A549 (cell line): ENCODE measurements around the gene SLC7A4.

Source experiments
- CEBPB ChIP-seq, 2 experiments: fragments of >200 bp in 1 of 2; sonication (Bioruptor Twin) in 1 of 2; formaldehyde crosslinking in 1 of 2; IDR thresholded peaks; 2 replicates each; pipeline ENCODE4 v1.6.1; 2012 to 2016
- CHD4 ChIP-seq: fragments of 200-600 bp; sonication (generic); IDR thresholded peaks from 2 replicates; pipeline ENCODE4 v1.6.1; 2016; ENCODE audit warnings: antibody characterized with exemption, mild to moderate bottlenecking, borderline replicate concordance
- EP300 ChIP-seq, 2 experiments: fragments of >200 bp; sonication (Bioruptor Twin); formaldehyde crosslinking; IDR thresholded peaks; 2 replicates in 1 of 2; 3 replicates in 1 of 2; pipeline ENCODE4 v1.6.1; 2016 to 2017
- GATA3 ChIP-seq: IDR thresholded peaks from 2 replicates; pipeline ENCODE4 v1.6.1; 2012; ENCODE audit warnings: borderline replicate concordance
- HMGXB4 ChIP-seq: fragments of 250-450 bp; sonication (Bioruptor Pico); IDR thresholded peaks from 2 replicates; pipeline ENCODE4 v1.5.0; 2021; ENCODE audit warnings: mild to moderate bottlenecking, moderate library complexity, borderline replicate concordance
- JUN ChIP-seq, 2 experiments: fragments of >200 bp; sonication (Bioruptor Twin); formaldehyde crosslinking; IDR thresholded peaks; 2 replicates in 1 of 2; 3 replicates in 1 of 2; pipeline ENCODE4 v1.6.1; 2016 to 2017
- MAFK ChIP-seq: fragments of 450-650 bp; IDR thresholded peaks from 2 replicates; pipeline ENCODE4 v1.6.1; 2014; ENCODE audit not compliant: partially characterized antibody
- RAD21 ChIP-seq, 2 experiments: fragments of >200 bp in 1 of 2; sonication (Bioruptor Twin) in 1 of 2; formaldehyde crosslinking in 1 of 2; IDR thresholded peaks in 1 of 2; conservative IDR thresholded peaks in 1 of 2; 2 replicates in 1 of 2; 3 replicates in 1 of 2; pipeline ENCODE4 v1.6.1; 2012 to 2018; ENCODE audit warnings: inconsistent platforms in 1 of 2
- RFX5 ChIP-seq: fragments of 450-650 bp; IDR thresholded peaks from 2 replicates; pipeline ENCODE4 v1.7.1; 2014; ENCODE audit warnings: antibody characterized with exemption, mild to moderate bottlenecking, moderate library complexity
- TF ChIP-seq, protein P1 (sequence below): fragments of >200 bp; sonication (Bioruptor Twin); formaldehyde crosslinking; IDR thresholded peaks from 3 replicates; pipeline ENCODE4 v1.5.1; 2016
- TF ChIP-seq, protein P2 (sequence below): fragments of 150-350 bp; IDR thresholded peaks from 2 replicates; pipeline ENCODE4 v1.6.1; 2014; ENCODE audit warnings: low read depth, mild to moderate bottlenecking, low read length

DNA sequence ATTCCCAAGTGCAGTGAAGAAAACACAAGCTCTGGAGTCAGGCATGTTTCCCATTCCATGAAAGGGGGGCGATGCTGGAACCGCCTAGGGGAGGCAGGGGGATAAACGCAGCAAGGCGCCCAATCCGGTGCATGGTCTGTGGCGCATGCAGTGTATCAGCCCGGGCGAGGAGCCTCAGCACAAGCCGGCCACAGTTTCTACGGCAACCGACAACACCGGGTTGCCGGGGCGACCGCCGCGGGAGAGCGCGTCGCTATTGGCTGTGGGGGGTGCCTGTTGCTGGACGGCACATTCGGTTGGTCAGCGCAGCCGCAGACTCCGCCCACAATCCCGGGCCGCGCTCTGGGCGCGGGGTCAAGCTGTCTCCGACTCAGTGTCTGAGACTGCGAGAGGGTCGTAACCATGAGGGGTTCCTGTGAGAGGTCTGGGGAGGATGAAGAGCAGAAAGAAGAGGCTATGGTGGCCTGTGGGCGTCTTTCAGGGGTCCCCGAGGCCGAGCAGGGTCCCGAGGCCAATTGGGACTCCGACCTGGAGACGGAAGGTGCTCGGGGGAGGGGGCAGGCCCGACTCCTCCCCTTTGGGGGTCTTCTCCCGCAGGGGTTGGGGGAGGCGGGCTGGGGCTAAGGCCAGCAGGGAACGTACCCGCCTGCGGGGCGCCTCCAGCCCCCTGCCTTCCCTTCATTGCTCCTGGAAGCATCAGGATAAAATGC lies 13.4 kb upstream of the SLC7A4 start, which contains the start of gene LRRC74B:
- TF ChIP-seq, protein P1, sequence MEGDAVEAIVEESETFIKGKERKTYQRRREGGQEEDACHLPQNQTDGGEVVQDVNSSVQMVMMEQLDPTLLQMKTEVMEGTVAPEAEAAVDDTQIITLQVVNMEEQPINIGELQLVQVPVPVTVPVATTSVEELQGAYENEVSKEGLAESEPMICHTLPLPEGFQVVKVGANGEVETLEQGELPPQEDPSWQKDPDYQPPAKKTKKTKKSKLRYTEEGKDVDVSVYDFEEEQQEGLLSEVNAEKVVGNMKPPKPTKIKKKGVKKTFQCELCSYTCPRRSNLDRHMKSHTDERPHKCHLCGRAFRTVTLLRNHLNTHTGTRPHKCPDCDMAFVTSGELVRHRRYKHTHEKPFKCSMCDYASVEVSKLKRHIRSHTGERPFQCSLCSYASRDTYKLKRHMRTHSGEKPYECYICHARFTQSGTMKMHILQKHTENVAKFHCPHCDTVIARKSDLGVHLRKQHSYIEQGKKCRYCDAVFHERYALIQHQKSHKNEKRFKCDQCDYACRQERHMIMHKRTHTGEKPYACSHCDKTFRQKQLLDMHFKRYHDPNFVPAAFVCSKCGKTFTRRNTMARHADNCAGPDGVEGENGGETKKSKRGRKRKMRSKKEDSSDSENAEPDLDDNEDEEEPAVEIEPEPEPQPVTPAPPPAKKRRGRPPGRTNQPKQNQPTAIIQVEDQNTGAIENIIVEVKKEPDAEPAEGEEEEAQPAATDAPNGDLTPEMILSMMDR, result no peak
- TF ChIP-seq EP300 (IDR thresholded peaks at IDR 0.05) (no peak), MAFK (no peak), JUN (IDR thresholded peaks at IDR 0.05) (no peak), RAD21 (conservative IDR thresholded peaks at IDR 0.05 in 1 of 2, IDR thresholded peaks at IDR 0.05 in 1 of 2) (no peak), CEBPB (IDR thresholded peaks at IDR 0.05) (no peak), CHD4 (no peak), GATA3 (no peak), RFX5 (no peak), HMGXB4 (no peak)
- TF ChIP-seq, protein P2, sequence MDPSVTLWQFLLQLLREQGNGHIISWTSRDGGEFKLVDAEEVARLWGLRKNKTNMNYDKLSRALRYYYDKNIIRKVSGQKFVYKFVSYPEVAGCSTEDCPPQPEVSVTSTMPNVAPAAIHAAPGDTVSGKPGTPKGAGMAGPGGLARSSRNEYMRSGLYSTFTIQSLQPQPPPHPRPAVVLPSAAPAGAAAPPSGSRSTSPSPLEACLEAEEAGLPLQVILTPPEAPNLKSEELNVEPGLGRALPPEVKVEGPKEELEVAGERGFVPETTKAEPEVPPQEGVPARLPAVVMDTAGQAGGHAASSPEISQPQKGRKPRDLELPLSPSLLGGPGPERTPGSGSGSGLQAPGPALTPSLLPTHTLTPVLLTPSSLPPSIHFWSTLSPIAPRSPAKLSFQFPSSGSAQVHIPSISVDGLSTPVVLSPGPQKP, result no peak
